Fibroblast of skin of left biceps (primary cell): Measurements from ENCODE around the gene LYRM4.
A peak's percentile ranks its signal among the peaks of the same experiment; 100 is the strongest.

ENCODE experiments used
- DNase-seq, 2 experiments: peaks; one replicate each; pipeline ENCODE4 v3.0.0-alpha.2; 2013; ENCODE audit warnings: low read depth in 2 of 2

Gene LYRM4

GRCh38 chr6:5260661-5261544 lies at the start of gene LYRM4, which contains the start of gene FARS2:
LYRM4 (minus strand) TSS chr6:5260950; CDS start chr6:5260733, 217 bp downstream.
FARS2 (plus strand) TSS chr6:5261513.
- DNase-seq, result peak; percentile 56 to 71

- DNase-seq, result no peak
These were observed 47.3 kb upstream of the LYRM4 start for GRCh38 chr6:5308066-5308465.

GRCh38 chr6:5307058-5307457 lies 46.3 kb upstream of the LYRM4 start:
- DNase-seq, result no peak

- DNase-seq, result peak; percentile 32 to 39
These were observed 45.3 kb upstream of the LYRM4 start for GRCh38 chr6:5305968-5306626.

- no peak for DNase-seq
These were observed 42.9 kb upstream of the LYRM4 start for GRCh38 chr6:5303682-5304081.

- DNase-seq, result no peak
These were observed 42.4 kb upstream of the LYRM4 start for GRCh38 chr6:5302995-5303622.

- no peak for DNase-seq
These were observed 41.6 kb upstream of the LYRM4 start for GRCh38 chr6:5302220-5302946.

- DNase-seq, result no peak
These were observed 39.5 kb upstream of the LYRM4 start for GRCh38 chr6:5300206-5300764.

- DNase-seq, result no peak
These were observed 34.9 kb upstream of the LYRM4 start for GRCh38 chr6:5295623-5296022.

GRCh38 chr6:5294392-5295211 lies 33.9 kb upstream of the LYRM4 start:
- DNase-seq, result no peak

- no peak for DNase-seq
These were observed 32.9 kb upstream of the LYRM4 start for GRCh38 chr6:5293692-5294091.

- no peak for DNase-seq
These were observed 31.4 kb upstream of the LYRM4 start for GRCh38 chr6:5292154-5292553.

- DNase-seq, result no peak
These were observed 29.8 kb upstream of the LYRM4 start for GRCh38 chr6:5290500-5290899.

- no peak for DNase-seq
These were observed 29.3 kb upstream of the LYRM4 start for GRCh38 chr6:5290097-5290496.

GRCh38 chr6:5287966-5288297 lies 27.2 kb upstream of the LYRM4 start:
- DNase-seq, result no peak

GRCh38 chr6:5287205-5287965 lies 26.6 kb upstream of the LYRM4 start:
- peak; percentile 47 to 49 for DNase-seq

- no peak for DNase-seq
These were observed 26.0 kb upstream of the LYRM4 start for GRCh38 chr6:5286780-5287179.

GRCh38 chr6:5285526-5285925 lies 24.8 kb upstream of the LYRM4 start:
- no peak for DNase-seq

GRCh38 chr6:5285081-5285480 lies 24.3 kb upstream of the LYRM4 start:
- no peak for DNase-seq

GRCh38 chr6:5282191-5282623 lies 21.5 kb upstream of the LYRM4 start:
- no peak for DNase-seq
